Natural killer cell (primary cell): ENCODE data around the gene AKAP6. TPM values are rescaled to one million over a fixed set of nuclear protein-coding genes. Genes with fewer than 3 reads are reported as not detected.

Experiments used
- ATAC-seq, 3 donors: fragments of 150-1000 bp in 2 of 3; fragments of 200-7000 bp in 1 of 3; cut with Tn5 transposase; 1 replicate in 1 of 3; 2 replicates in 2 of 3; pipeline ENCODE4 v1.10.0; 2021; ENCODE audit warnings: mild to moderate bottlenecking in 2 of 3, moderate library complexity in 2 of 3
- DNase-seq, 2 donors: peaks; one replicate each; pipeline versions ENCODE4 v3.0.0 to v3.0.0-alpha.2; 2013 to 2021; ENCODE audit warnings: mixed read lengths in 1 of 2
- H3K27ac ChIP-seq: one replicate; pipeline ENCODE4 v1.5.1; 2013; ENCODE audit warnings: mild to moderate bottlenecking, low read length
- H3K27me3 ChIP-seq: one replicate; pipeline ENCODE4 v1.6.1; 2013; ENCODE audit warnings: low read length; ENCODE audit not compliant: control insufficient read depth, insufficient read depth
- H3K36me3 ChIP-seq: one replicate; pipeline ENCODE4 v1.6.1; 2013; ENCODE audit warnings: low read length; ENCODE audit not compliant: control insufficient read depth, insufficient read depth
- H3K4me1 ChIP-seq: one replicate; pipeline ENCODE4 v1.6.1; 2013; ENCODE audit warnings: low read length; ENCODE audit not compliant: control insufficient read depth, insufficient read depth
- H3K4me3 ChIP-seq: one replicate; pipeline ENCODE4 v1.5.1; 2013; ENCODE audit warnings: low read length
- H3K9me3 ChIP-seq: one replicate; pipeline ENCODE4 v1.6.1; 2013; ENCODE audit warnings: low read length; ENCODE audit not compliant: control insufficient read depth, insufficient read depth
- H3K27ac Mint-ChIP-seq, 2 donors: one replicate each; pipeline ENCODE4 v1.8.0; 2022; ENCODE audit warnings: mild to moderate bottlenecking in 2 of 2, mixed read lengths in 2 of 2, moderate library complexity in 1 of 2
- H3K27me3 Mint-ChIP-seq, 2 donors: one replicate each; pipeline ENCODE4 v1.8.0; 2022; ENCODE audit warnings: low read depth in 2 of 2, mixed read lengths in 2 of 2
- H3K36me3 Mint-ChIP-seq: one replicate; pipeline ENCODE4 v1.8.0; 2022; ENCODE audit warnings: mixed read lengths
- H3K4me1 Mint-ChIP-seq, 2 donors: one replicate each; pipeline ENCODE4 v1.8.0; 2022; ENCODE audit warnings: mixed read lengths in 2 of 2
- H3K4me3 Mint-ChIP-seq: one replicate; pipeline ENCODE4 v1.8.0; 2022; ENCODE audit warnings: mild to moderate bottlenecking, moderate library complexity, mixed read lengths
- H3K9me3 Mint-ChIP-seq, 2 donors: one replicate each; pipeline ENCODE4 v1.8.0; 2022; ENCODE audit warnings: mixed read lengths in 2 of 2
- WGBS: methylation state at CpG from one replicate; pipeline ENCODE4 v1.1.7; 2013; ENCODE audit warnings: missing lambda C conversion rate; ENCODE audit not compliant: insufficient coverage; 5-methylcytosine and 5-hydroxymethylcytosine counted together
- intact Hi-C: fragments of 100-400 bp; cut with micrococcal nuclease; formaldehyde crosslinking; loops from one replicate; pipeline ENCODE4 v1.14.2; 2022
- total RNA-seq, 4 donors: library from RNA; stranded (reverse); fragments of 120-200 nt in 1 of 4; gene quantifications; one replicate each; pipeline versions ENCODE4 v1.2.3 to v1.2.4, GENCODE V29; 2013 to 2022
- TF ChIP-seq, protein P1 (sequence below): fragments of 200-600 bp; IDR thresholded peaks from one replicate; pipeline ENCODE4 v1.8.0; 2022; ENCODE audit warnings: antibody characterized with exemption

Gene AKAP6
- total RNA-seq, 3 donors from 2014 or later (not counting 1 experiment from before 2014, with no cell fraction given): 0.21 to 1.3 (median 0.80) TPM

DNA sequence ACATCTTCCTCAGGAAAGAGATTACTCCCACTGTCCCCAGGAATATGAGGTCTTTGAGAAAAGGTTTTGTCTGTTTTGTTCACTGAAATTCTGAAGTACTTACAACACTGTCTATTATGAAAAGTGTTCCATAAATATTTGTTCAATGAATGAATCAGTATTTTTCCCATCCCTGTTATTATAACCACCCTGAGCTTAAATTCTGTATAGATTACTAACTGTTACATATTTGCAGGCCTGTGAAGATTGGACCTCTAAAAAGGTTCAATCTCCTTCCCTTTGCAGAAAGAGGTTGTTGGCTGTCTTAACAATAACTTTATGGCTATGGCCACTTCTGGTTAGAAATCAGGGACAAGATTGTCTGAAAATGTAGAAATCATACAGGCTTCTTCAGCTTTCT, 435.0 kb downstream of the AKAP6 start:
- H3K27ac ChIP-seq: no peak overlapping the region
- no peak overlapping the region for H3K27ac Mint-ChIP-seq
- no peaks in the 10 kb centered on the region for H3K4me1 ChIP-seq
- H3K4me1 Mint-ChIP-seq: no peaks in the 10 kb centered on the region
- H3K4me3 Mint-ChIP-seq: no peak overlapping the region
- no peaks in the 10 kb centered on the region for H3K27me3 Mint-ChIP-seq
- intact Hi-C loops: no loop called here
- H3K27me3 ChIP-seq: no peaks in the 10 kb centered on the region
- H3K36me3 ChIP-seq: no peaks in the 10 kb centered on the region
- no peak overlapping the region for H3K4me3 ChIP-seq
- peaks cover 2% of the 10 kb centered on the region for H3K9me3 ChIP-seq
- ATAC-seq (no peak), DNase-seq (no peak)
- H3K36me3 Mint-ChIP-seq: no peaks in the 10 kb centered on the region
- TF ChIP-seq, protein P1, sequence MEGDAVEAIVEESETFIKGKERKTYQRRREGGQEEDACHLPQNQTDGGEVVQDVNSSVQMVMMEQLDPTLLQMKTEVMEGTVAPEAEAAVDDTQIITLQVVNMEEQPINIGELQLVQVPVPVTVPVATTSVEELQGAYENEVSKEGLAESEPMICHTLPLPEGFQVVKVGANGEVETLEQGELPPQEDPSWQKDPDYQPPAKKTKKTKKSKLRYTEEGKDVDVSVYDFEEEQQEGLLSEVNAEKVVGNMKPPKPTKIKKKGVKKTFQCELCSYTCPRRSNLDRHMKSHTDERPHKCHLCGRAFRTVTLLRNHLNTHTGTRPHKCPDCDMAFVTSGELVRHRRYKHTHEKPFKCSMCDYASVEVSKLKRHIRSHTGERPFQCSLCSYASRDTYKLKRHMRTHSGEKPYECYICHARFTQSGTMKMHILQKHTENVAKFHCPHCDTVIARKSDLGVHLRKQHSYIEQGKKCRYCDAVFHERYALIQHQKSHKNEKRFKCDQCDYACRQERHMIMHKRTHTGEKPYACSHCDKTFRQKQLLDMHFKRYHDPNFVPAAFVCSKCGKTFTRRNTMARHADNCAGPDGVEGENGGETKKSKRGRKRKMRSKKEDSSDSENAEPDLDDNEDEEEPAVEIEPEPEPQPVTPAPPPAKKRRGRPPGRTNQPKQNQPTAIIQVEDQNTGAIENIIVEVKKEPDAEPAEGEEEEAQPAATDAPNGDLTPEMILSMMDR: no peak
- H3K9me3 Mint-ChIP-seq: peaks cover 9 to 14% of the 10 kb centered on the region in 2 donors

DNA sequence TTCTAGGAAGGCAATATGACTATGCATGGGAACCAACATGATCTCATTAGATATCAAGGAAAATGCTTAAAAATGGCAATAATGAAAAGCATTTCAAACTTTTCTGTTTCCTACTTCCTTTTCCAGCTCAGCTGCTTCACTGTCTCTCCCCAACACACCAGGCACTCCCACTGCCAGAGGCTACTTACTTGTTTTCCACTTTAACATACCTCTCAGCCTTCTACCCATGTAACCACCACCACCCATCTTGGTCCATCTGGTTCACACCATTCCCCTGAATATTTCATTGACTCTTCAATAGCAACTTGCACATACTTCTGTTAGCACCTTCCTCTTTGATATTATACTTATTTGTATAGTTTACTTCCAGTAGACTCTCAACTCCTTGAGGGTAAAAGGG, 441.3 kb downstream of the AKAP6 start:
- H3K9me3 Mint-ChIP-seq: peaks cover 12 to 18% of the 10 kb centered on the region in 2 donors
- no peak overlapping the region for H3K4me3 Mint-ChIP-seq

DNA sequence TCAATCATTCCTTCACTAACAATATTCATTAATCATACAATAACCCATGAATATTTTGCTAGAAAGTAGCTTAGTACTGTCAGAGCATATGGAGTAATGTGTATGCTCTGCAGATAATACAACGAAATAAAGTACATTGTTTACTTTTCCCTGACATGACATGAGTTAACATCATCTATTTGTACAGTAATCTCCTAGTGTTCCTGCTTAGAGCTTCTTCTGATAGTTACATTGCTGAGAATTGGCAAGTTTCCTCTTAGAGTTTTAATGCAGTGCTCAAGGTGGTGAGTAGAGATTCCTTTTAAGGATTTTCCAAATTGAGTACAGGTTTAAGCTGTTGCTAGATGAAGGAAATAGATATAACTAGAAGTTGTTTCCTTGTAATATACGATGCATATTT, 445.1 kb downstream of the AKAP6 start:
- intact Hi-C loops: no loop called here
- no peaks in the 10 kb centered on the region for H3K4me1 ChIP-seq
- no peak overlapping the region for H3K4me3 ChIP-seq
- no peaks in the 10 kb centered on the region for H3K27me3 ChIP-seq
- no peaks in the 10 kb centered on the region for H3K27me3 Mint-ChIP-seq
- no peak overlapping the region for H3K27ac Mint-ChIP-seq
- H3K36me3 ChIP-seq: no peaks in the 10 kb centered on the region
- no peaks in the 10 kb centered on the region for H3K9me3 ChIP-seq
- ATAC-seq (no peak), DNase-seq (no peak)
- no peaks in the 10 kb centered on the region for H3K4me1 Mint-ChIP-seq
- no peak overlapping the region for H3K4me3 Mint-ChIP-seq
- TF ChIP-seq, protein P1: no peak
- H3K36me3 Mint-ChIP-seq: peaks cover 13% of the 10 kb centered on the region
- WGBS: 75% methylated on average over 1 of the region's 2 CpGs
- peaks cover 10 to 14% of the 10 kb centered on the region in 2 donors for H3K9me3 Mint-ChIP-seq
- no peak overlapping the region for H3K27ac ChIP-seq

More for the DNA sequence above, 441.3 kb downstream of the AKAP6 start:
- Histone ChIP-seq H3K36me3 (no peaks in the 10 kb centered on the region), H3K27ac (no peak overlapping the region), H3K9me3 (peaks cover 2% of the 10 kb centered on the region), H3K27me3 (no peaks in the 10 kb centered on the region), H3K4me3 (no peak overlapping the region), H3K4me1 (no peaks in the 10 kb centered on the region)
- ATAC-seq (no peak), DNase-seq (no peak)
- Mint-ChIP-seq H3K36me3 (peaks cover 6% of the 10 kb centered on the region), H3K27ac (no peak overlapping the region), H3K4me1 (no peaks in the 10 kb centered on the region), H3K27me3 (no peaks in the 10 kb centered on the region)
- intact Hi-C loops: no loop called here
- TF ChIP-seq, protein P1: no peak

DNA sequence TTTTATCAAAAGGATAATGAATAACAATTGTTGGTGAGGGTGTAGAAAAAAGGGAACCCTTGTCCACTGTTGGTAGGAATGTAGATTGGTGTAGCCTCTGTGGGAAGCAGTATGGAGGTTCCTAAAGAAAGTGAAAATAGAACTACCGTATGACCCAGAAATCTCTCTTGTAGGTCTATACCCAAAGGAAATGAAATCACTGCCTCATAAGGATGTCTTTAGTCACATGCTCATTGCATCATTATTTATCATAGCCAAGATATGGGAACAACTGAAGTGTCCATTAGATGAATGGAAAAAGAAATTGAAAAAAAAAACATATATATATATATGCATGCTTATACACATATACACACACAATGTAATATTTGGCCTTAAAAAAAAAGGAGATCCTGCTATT, 450.7 kb downstream of the AKAP6 start:
- Histone ChIP-seq H3K4me3 (no peak overlapping the region), H3K9me3 (no peaks in the 10 kb centered on the region), H3K27ac (no peak overlapping the region), H3K36me3 (no peaks in the 10 kb centered on the region), H3K27me3 (no peaks in the 10 kb centered on the region), H3K4me1 (no peaks in the 10 kb centered on the region)
- ATAC-seq (no peak), DNase-seq (no peak)
- intact Hi-C loops: no loop called here
- no peak overlapping the region for H3K4me3 Mint-ChIP-seq
- H3K9me3 Mint-ChIP-seq: peaks cover 6 to 7% of the 10 kb centered on the region in 2 donors
- H3K36me3 Mint-ChIP-seq: peaks cover 11% of the 10 kb centered on the region
- TF ChIP-seq, protein P1: no peak
- no peak overlapping the region for H3K27ac Mint-ChIP-seq
- WGBS: 100% methylated on average over 1 of the region's 1 CpG
- H3K27me3 Mint-ChIP-seq: no peaks in the 10 kb centered on the region
- H3K4me1 Mint-ChIP-seq: no peaks in the 10 kb centered on the region
